ENCODE results near the gene ALS2. TPM values are rescaled to one million over a fixed set of nuclear protein-coding genes. Genes with fewer than 3 reads are reported as not detected.
"Not testable (repeated sequence)": the region's sequence is repeated elsewhere in the genome, so short reads cannot be mapped to it uniquely, and the experiment has no call there.

ALS2 gene
- total RNA-seq, 2 experiments from 2014 or later, result 10.1 to 10.5 TPM

- H3K9me3 Mint-ChIP-seq, result no peaks in the 10 kb centered on the region
- ChIA-PET POLR2A (interaction anchor here (0.6 kb wide), 1 partner anchor 88 kb away, joined by 4 read pairs; no protein-coding TSS in a partner anchor), CTCF (no interaction called here)
- H3K27ac Mint-ChIP-seq, result no peak overlapping the region
- no peak for ATAC-seq
- no peaks in the 10 kb centered on the region for H3K36me3 Mint-ChIP-seq (ENCODE audit: low read depth)
- intact Hi-C loops (cut with micrococcal nuclease), result no loop called here
- H3K27me3 Mint-ChIP-seq, result peaks cover 2% of the 10 kb centered on the region
- no peak overlapping the region for H3K4me3 Mint-ChIP-seq
- TF ChIP-seq CTCF (IDR thresholded peaks at IDR 0.05), result no peak
- no peaks in the 10 kb centered on the region for H3K4me1 Mint-ChIP-seq (ENCODE audit: low read depth)
- no peak for DNase-seq
Observed at GRCh38 chr2:201674298-201674697, 106.4 kb downstream of the ALS2 start.

GRCh38 chr2:201673546-201673945, 107.2 kb downstream of the ALS2 start:
- H3K36me3 Mint-ChIP-seq (ENCODE audit: low read depth), result no peaks in the 10 kb centered on the region
- no peaks in the 10 kb centered on the region for H3K4me1 Mint-ChIP-seq (ENCODE audit: low read depth)
- no peak overlapping the region for H3K27ac Mint-ChIP-seq
- TF ChIP-seq CTCF (IDR thresholded peaks at IDR 0.05), result no peak
- H3K27me3 Mint-ChIP-seq, result peaks cover 2% of the 10 kb centered on the region
- ATAC-seq, result no peak
- intact Hi-C loops (cut with micrococcal nuclease), result no loop called here
- DNase-seq, result no peak
- H3K4me3 Mint-ChIP-seq, result no peak overlapping the region
- ChIA-PET CTCF (no interaction called here), POLR2A (interaction anchor here (0.5 to 0.6 kb wide), 2 partner anchors 34 to 37 kb away, joined by 3 to 4 read pairs; no protein-coding TSS in a partner anchor)
- no peaks in the 10 kb centered on the region for H3K9me3 Mint-ChIP-seq

DNA sequence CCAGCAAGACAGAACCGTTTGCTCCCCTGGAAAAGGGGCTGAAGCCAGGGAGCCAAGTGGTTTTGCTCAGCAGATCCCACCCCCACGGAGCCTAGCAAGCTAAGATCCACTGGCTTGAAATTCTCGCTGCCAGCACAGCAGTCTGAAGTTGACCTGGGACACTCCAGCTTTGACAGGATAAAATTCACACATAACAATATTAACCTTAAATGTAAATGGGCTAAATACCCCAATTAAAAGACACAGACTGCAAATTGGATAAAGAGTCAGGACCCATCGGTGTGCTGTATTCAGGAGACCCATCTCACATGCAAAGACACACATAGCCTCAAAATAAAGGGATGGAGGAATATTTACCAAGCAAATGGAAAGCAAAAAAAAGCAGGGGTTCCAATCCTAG, 109.5 kb downstream of the ALS2 start:
- H3K4me3 Mint-ChIP-seq; CTCF ChIA-PET; intact Hi-C loops (cut with micrococcal nuclease); H3K27me3 Mint-ChIP-seq; H3K4me1 Mint-ChIP-seq (ENCODE audit: low read depth); ATAC-seq; H3K9me3 Mint-ChIP-seq; H3K36me3 Mint-ChIP-seq (ENCODE audit: low read depth); DNase-seq; H3K27ac Mint-ChIP-seq: not testable (repeated sequence)
- POLR2A ChIA-PET, result interaction anchor here (0.9 kb wide), 1 partner anchor 159 kb away, joined by 3 read pairs; no protein-coding TSS in a partner anchor

DNA sequence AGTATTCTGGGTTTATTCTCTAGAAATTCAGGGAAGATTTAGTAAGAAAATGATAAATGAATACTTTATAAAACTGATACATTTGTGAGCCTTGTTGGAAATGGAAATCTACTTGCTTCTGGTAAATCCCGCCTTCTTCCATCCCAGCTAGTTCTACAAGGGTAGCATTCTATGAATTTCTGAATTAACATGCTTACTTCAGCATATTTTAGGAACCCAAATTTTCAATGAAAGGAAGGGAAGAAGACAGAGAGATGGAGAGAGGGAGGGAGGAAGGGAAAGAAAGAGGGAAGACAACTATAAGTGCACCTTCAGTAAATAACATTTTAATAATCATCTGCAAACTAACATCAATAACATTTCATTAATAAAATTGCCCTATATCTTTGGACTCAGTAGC, 110.9 kb downstream of the ALS2 start:
- POLR2A ChIA-PET, result no interaction called here
- CTCF ChIA-PET, result no interaction called here

GRCh38 chr2:201668402-201668910, 112.3 kb downstream of the ALS2 start:
- Mint-ChIP-seq H3K4me3 (no peak overlapping the region), H3K9me3 (no peaks in the 10 kb centered on the region), H3K4me1 (ENCODE audit: low read depth) (no peaks in the 10 kb centered on the region), H3K27ac (no peak overlapping the region), H3K27me3 (peaks cover 2% of the 10 kb centered on the region), H3K36me3 (ENCODE audit: low read depth) (no peaks in the 10 kb centered on the region)
- ChIA-PET CTCF (interaction anchor here (1.6 kb wide), 1 partner anchor 12 kb away, joined by 5 read pairs; no protein-coding TSS in a partner anchor), POLR2A (interaction anchor here (0.5 to 1.0 kb wide), 2 partner anchors 25 to 28 kb away, joined by 3 read pairs; partner anchors contain the start of gene TMEM237)
- no peak for ATAC-seq
- intact Hi-C loops (cut with micrococcal nuclease), result no loop called here
- TF ChIP-seq CTCF (IDR thresholded peaks at IDR 0.05), result no peak
- DNase-seq, result no peak

More for the DNA sequence above, 110.9 kb downstream of the ALS2 start:
- Mint-ChIP-seq H3K4me3 (no peak overlapping the region), H3K27me3 (peaks cover 2% of the 10 kb centered on the region), H3K27ac (no peak overlapping the region), H3K36me3 (ENCODE audit: low read depth) (no peaks in the 10 kb centered on the region), H3K9me3 (no peaks in the 10 kb centered on the region), H3K4me1 (ENCODE audit: low read depth) (no peaks in the 10 kb centered on the region)
- no peak for ATAC-seq
- intact Hi-C loops (cut with micrococcal nuclease), result no loop called here
- TF ChIP-seq CTCF (IDR thresholded peaks at IDR 0.05), result no peak
- DNase-seq, result no peak
